MG63 (cell line): Measurements from ENCODE around the gene CLDN1. TPM values are rescaled to one million over a fixed set of nuclear protein-coding genes. Genes with fewer than 3 reads are reported as not detected.

Experiments used
- DNase-seq: peaks from one replicate; pipeline ENCODE4 v3.0.0-alpha.2; 2020
- H3K27me3 ChIP-seq: fragments of 250-450 bp; sonication (Bioruptor Pico); 2 replicates; pipeline ENCODE4 v1.5.1; 2020; ENCODE audit warnings: mild to moderate bottlenecking, moderate library complexity
- H3K36me3 ChIP-seq: fragments of 250-450 bp; sonication (Bioruptor Pico); 2 replicates; pipeline ENCODE4 v1.5.1; 2020; ENCODE audit warnings: mild to moderate bottlenecking, moderate library complexity
- H3K4me3 ChIP-seq: fragments of 250-450 bp; sonication (Bioruptor Pico); 2 replicates; pipeline ENCODE4 v1.5.1; 2020; ENCODE audit warnings: mild to moderate bottlenecking, moderate library complexity
- H3K9me3 ChIP-seq: fragments of 250-450 bp; sonication (Bioruptor Pico); 2 replicates; pipeline ENCODE4 v1.5.1; 2020; ENCODE audit warnings: mild to moderate bottlenecking, moderate library complexity
- total RNA-seq: library from RNA; depleted of rRNA; stranded (reverse); fragments of >200 nt; shearing (Covaris generic); gene quantifications from 2 replicates; pipeline ENCODE4 v1.2.3, GENCODE V29; 2014; ENCODE audit warnings: low replicate concordance

CLDN1 gene
- total RNA-seq, 1 experiment from 2014 or later = 4.0 TPM

DNA sequence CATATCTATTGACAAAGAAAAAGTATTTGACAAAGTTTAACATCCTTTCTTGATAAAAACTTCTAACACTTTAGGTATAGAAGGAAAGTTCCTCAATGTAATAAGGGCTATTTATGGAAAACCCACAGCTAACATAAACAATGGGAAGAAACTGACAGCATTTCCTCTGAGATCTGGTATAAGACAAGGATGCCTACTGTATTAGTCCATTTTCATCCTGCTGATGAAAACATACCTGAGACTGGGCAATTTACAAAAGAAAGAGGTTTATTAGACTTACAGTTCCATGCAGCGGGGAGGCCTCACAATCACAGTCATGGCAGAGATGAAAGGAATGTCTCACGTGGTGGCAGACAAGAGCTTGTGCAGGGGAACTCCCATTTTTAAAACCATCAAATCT, 17.8 kb upstream of the CLDN1 start:
- Histone ChIP-seq H3K27me3 (no peaks in the 10 kb centered on the region), H3K36me3 (no peaks in the 10 kb centered on the region), H3K4me3 (no peak overlapping the region), H3K9me3 (peaks cover 5% of the 10 kb centered on the region; the same call in 1 of the 2 replicates)
- no peak for DNase-seq

DNA sequence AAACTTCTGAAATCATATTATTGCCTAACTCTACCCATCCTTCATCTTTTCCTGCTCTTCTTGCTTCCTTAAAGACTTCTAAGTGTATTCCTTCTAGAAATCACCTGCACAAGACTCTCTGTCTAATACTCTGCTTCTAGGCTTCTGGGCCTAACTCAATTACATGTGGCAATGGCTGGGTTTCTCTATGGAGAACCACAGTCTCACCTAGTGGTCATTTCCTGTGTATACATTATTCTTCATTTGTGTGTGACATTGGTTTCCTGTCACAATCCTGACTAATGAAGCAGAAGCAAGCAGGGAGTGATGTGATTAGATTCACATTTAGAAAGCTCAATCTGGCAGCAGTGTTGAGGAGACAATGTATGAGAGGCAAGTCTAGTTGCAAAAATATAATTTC, 16.9 kb upstream of the CLDN1 start:
- H3K36me3 ChIP-seq = no peaks in the 10 kb centered on the region
- no peak for DNase-seq
- no peaks in the 10 kb centered on the region for H3K27me3 ChIP-seq
- H3K4me3 ChIP-seq = no peak overlapping the region
- H3K9me3 ChIP-seq = peaks cover 5% of the 10 kb centered on the region; the same call in 1 of the 2 replicates

DNA sequence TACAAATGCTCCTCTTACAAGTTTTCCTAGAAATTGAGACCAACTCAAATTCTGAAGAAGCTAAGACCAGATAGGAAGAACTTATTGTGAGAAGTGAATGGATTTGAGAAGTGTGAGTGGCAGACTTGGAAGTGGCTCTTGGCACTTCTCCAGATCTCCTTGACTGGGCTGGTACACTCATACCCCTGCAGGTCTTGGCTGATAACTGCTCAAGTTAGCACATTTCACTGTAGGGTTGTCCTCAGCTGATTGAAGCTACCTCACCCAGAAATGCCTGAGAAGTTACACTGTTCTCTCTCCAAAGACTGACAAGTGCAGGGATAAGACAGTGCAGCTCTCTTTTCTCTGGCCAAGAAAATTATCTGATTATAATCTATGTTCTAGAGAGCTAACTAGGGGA, 16.5 kb upstream of the CLDN1 start:
- DNase-seq = peak; percentile 61
- no peaks in the 10 kb centered on the region for H3K36me3 ChIP-seq
- no peaks in the 10 kb centered on the region for H3K27me3 ChIP-seq

DNA sequence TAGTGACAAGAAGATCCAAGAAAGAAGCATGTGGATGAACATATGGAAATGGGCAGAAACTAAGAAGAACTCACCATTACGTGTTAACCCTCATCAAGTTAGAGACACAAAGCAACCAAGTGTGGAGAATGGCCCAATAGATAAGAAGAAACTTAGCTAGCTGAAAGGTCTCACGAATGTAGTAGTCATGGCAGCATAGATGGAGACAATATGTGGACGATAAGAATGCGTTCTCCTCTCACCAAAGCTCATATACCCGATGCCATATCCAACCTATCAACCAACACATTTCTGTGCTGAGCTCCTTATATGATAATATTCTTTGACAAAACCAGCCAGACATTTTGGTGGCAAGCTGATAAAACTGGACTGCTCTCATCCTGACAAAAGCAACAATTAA, 15.1 kb upstream of the CLDN1 start:
- Histone ChIP-seq H3K36me3 (no peaks in the 10 kb centered on the region), H3K9me3 (peaks cover 3% of the 10 kb centered on the region; the same call in 1 of the 2 replicates), H3K4me3 (no peak overlapping the region), H3K27me3 (no peaks in the 10 kb centered on the region)
- no peak for DNase-seq

More for the DNA sequence above, 16.5 kb upstream of the CLDN1 start:
- Histone ChIP-seq H3K4me3 (no peak overlapping the region), H3K9me3 (peaks cover 5% of the 10 kb centered on the region; the same call in 1 of the 2 replicates)

DNA sequence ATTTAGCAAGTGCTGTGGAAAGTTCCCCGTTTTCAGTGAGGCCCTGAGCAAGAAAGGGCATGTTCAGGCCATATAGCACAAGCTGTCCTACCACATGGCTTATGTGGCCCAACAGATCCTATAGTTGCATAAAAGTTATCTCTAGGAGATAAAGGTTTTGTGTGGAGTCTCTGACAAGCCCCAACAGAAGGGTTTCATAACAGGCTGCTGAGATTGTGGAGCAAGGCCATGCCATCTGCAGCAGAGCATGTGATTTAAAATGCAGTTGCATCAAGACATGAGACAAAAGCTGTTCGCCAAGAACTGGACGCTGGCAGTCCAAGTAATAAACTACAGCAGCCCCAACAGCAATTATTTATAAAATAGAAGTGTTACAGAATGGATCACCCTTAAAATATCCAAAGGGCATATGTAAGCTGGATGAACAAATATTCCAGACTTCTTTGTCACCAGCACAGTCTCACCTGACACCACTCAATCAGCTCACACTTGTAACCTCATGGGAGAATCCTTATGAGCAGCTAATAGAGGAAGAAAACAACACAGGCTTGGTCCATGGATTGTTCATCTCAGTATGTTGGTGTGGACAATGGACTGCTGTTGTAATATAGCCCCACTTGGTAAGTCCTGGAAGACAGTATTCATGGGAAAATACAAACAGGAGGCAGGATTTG, 14.4 kb upstream of the CLDN1 start:
- DNase-seq = no peak
- Histone ChIP-seq H3K27me3 (no peaks in the 10 kb centered on the region), H3K9me3 (no peaks in the 10 kb centered on the region; the same call in 1 of the 2 replicates), H3K36me3 (no peaks in the 10 kb centered on the region), H3K4me3 (no peak overlapping the region)

DNA sequence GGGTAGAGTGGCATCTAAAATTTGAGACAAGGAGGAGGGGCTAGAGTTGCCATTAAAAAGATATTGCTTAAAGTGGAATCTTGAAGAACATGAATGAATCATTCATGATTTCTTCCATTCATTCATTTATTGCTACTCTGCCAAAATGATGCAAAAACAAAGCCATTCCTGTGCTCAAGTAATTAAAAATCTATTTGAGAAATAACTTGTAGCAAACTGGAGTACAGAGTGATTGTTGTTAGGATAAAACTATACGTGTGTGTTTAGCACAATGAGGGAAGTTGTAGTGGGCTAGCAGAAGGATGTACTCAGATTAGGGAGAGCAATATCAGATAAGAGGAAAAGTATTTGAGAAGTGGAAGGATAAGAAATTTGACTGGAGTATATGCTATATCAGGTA, 11.7 kb upstream of the CLDN1 start:
- Histone ChIP-seq H3K27me3 (no peaks in the 10 kb centered on the region), H3K9me3 (no peaks in the 10 kb centered on the region), H3K4me3 (no peak overlapping the region), H3K36me3 (no peaks in the 10 kb centered on the region)
- DNase-seq = no peak

DNA sequence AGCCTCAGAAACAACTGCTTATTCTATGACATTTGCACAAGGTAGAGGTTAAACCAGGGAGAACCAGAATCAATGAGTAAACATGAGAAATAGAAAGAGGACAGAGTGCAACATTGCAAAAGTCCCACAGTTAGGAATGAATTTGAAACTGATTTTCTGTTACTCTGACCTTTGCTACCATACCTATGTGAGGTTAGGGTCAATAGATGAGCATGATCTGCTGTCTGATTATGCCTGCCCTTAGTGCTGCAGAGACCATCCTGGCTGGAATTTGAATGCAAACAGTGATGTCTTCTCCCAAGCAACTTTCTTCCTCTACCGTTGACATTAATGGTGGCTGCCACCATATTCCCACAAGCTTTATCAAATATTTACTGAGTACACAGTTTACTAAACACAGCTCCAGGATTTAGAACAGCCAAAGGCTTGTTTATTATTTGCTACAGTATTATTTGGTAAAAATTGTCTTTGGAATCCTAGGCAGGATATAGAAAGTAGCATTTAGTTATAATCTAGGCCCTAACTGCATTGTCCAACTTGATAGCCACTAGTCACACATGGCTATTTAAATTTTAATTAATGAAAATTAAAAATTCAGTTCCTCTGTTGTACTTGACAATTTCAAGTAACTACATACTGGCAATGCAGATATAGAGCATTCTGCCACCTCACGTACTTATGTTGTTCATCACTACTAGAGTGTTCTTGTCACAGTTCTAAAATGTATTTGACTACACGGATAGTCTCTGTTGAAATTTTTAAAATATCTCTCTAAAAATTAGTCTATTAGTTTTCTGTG, 8.9 kb upstream of the CLDN1 start:
- no peak for DNase-seq
- Histone ChIP-seq H3K27me3 (no peaks in the 10 kb centered on the region), H3K9me3 (no peaks in the 10 kb centered on the region), H3K36me3 (no peaks in the 10 kb centered on the region), H3K4me3 (no peak overlapping the region)

DNA sequence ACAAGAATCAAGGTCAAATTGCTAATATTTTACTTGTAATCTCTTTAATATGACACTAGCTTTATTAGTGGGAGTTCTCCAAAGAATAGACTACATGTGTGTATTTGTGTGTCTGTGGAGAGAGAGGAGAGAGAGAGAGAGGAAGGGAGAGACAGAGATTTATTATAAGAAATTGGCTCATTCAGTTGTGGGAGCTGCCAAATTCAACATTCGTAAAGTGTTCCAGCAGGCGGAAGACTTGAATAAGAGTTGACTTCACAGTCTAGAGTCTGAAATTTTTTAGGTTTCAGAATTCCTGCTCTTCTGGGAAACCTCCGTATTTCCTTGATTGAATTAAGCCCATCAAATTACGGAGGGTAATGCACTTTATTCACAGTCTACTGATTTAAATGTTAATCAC, 4.7 kb upstream of the CLDN1 start:
- Histone ChIP-seq H3K4me3 (no peak overlapping the region), H3K36me3 (no peaks in the 10 kb centered on the region), H3K9me3 (no peaks in the 10 kb centered on the region), H3K27me3 (no peaks in the 10 kb centered on the region)
- peak; percentile 27 for DNase-seq

DNA sequence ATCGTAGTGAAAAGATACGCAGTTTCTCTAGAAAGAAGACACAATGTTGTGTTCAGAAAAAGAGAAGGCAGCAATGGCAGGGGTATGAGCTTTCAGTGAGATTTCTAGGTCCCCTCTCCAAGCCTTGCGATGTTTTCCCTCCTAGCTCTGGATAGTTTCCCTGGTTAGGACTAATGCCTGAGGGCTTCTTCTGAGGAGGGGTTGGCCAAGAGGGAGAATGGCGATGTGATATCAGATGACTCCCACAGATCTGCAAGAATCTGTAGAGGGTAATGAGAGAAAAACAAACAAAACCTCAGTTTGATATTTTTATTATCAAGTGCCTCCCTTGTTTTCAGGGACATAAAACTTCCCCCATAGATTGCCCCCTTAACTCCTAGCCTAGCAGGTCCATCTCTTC, 4.1 kb upstream of the CLDN1 start:
- no peaks in the 10 kb centered on the region for H3K36me3 ChIP-seq
- DNase-seq = no peak
- no peak overlapping the region for H3K4me3 ChIP-seq
- H3K9me3 ChIP-seq = no peaks in the 10 kb centered on the region
- no peaks in the 10 kb centered on the region for H3K27me3 ChIP-seq

DNA sequence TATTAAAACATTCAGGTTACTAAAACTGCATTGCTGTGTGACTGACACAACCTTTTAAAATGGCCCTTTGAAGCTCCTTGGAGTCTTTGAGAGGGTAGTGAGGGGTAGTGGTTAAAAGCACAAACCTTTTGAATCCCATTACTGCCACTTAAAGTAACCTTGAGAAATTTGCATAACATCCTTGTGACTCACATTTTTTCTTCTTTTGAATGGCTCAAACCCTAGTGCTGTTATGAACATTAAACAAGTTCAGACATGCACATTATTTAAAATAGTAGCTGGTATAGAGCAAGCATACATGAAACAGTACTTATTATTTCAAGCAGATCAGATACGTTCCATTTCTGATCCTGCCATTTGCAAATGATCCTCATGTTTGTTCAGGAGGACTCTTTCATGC, 3.7 kb upstream of the CLDN1 start:
- no peaks in the 10 kb centered on the region for H3K27me3 ChIP-seq
- H3K9me3 ChIP-seq = no peaks in the 10 kb centered on the region
- no peak overlapping the region for H3K4me3 ChIP-seq
- no peak for DNase-seq
- no peaks in the 10 kb centered on the region for H3K36me3 ChIP-seq

DNA sequence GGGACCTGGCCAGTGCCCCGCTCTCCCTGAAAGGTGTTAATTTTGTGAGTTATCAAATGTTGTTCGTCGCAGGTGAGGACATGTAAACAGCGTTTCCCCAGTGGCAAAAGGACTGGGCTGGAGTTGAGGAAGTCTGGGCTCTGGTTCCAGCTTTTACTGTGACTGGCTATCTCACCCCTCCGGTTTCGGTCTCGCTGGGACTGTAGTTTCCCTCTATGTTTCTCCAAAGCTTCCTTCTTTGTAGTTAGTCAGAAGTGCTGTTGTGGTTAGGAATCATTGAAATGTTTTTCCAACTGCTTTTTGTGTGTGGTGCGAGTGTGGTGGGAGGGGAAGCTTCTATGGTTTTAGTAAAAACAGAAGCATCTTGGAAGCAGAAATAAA, 990 bp upstream of the CLDN1 start:
- no peak overlapping the region for H3K4me3 ChIP-seq
- no peaks in the 10 kb centered on the region for H3K36me3 ChIP-seq
- no peaks in the 10 kb centered on the region for H3K27me3 ChIP-seq
- DNase-seq = no peak
- no peaks in the 10 kb centered on the region for H3K9me3 ChIP-seq

DNA sequence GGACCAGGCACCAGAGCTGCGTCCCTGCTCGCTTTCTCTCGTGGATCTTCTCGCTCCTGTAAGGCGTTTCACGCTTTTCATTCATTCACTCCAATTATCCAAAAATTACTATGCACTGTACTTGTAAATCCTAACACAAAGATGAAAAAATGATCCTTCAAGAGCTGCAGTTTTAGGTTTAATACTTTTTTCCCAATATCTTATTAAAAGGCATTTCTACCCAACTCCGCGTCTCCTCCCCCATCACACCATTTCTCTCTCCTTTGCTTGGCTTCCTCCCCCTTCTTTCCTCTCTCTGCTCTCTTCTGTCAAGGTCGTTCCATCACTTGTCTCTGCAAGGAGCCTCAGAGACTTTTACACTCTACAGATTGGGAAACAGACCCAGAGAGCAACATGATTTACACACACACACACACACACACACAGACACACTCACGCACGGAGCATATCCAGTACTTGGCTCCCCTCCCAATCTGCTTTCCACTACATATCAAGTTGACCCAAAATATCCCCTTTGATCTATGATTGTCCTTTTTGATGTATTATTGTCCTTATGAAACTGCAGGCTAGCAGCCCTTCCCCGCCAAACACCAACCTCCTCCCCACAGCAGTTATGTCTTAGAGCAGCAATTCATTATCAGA, 479 bp upstream of the CLDN1 start:
- Histone ChIP-seq H3K4me3 (peak overlapping the region; percentile 54), H3K9me3 (no peaks in the 10 kb centered on the region), H3K36me3 (no peaks in the 10 kb centered on the region), H3K27me3 (no peaks in the 10 kb centered on the region)
- DNase-seq = no peak

DNA sequence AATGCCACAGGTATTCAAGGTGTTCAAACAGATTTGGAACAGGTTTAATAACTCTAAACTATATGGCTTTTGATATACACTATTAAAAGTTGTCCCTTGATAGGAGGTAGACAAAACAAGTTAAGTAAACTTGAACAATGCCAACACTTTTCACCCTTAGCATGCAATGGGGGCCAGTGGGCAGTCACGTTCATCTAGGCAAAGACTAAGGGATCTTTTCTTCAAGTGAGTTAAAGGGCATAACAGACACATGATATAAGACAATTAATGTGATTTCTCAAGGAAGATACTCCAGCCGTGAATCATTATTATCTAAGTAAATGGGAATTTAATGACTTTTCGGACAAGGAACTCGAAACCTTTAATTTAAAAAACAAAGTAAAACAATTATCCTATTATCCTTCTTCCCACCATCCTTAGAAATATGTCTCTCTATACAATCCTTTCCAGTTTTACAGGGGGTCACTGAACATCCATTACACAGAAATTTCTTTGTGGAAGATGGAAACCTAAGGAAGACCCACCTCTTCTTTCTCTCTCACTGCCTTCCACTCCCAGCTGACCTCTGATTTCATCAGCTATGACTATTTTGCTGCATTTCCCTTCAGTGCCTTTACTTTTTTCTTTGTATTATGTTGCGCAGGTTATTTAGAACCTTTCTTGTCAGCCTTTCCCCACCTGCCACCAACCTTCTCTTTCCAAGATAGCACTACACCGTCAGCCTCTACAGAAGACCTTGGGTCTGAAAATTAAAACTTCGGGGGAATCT, 1.5 kb downstream of the CLDN1 start:
- Histone ChIP-seq H3K4me3 (no peak overlapping the region), H3K36me3 (no peaks in the 10 kb centered on the region), H3K9me3 (no peaks in the 10 kb centered on the region), H3K27me3 (no peaks in the 10 kb centered on the region)
- DNase-seq = no peak

DNA sequence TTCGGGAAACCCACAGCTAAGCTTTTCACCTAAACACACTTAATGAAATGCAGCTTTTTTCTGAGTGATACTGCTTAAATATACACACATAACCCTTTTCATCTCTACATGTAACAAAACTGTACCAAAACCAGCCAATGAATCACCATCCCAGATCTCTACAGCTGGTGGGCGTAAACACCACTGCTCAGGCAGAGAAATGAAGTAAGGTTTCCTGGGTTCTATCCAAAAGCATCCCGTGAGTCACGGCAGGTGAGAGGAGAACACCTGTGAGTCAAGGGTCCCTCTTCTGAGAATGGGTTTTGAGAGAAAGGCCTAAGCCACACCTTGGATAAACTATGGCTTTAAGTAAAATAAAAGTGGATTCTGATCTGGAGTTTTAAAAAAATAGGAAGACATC, 2.6 kb downstream of the CLDN1 start:
- DNase-seq = no peak
- no peaks in the 10 kb centered on the region for H3K27me3 ChIP-seq
- no peaks in the 10 kb centered on the region for H3K36me3 ChIP-seq
- H3K9me3 ChIP-seq = no peaks in the 10 kb centered on the region
- H3K4me3 ChIP-seq = no peak overlapping the region

DNA sequence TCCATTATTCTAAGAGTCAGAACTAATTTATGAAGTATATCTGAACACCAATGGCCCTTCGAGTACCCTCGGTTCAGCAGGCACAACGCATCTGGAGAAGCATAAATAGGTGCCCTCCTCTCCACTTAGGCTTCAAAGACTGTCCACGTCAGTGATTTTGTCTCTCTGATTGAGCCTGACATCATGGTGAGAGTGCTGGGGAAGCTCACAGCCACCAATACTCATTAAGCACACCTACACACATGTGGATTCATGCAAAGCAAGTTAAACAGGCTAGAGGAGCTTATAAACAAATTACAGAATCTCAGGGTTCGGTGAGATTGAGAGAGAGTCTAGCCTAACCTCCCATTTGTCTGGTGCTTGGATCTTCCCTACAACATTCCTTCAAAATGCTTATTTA, 3.6 kb downstream of the CLDN1 start:
- Histone ChIP-seq H3K36me3 (no peaks in the 10 kb centered on the region), H3K27me3 (no peaks in the 10 kb centered on the region), H3K9me3 (no peaks in the 10 kb centered on the region), H3K4me3 (no peak overlapping the region)
- DNase-seq = no peak

DNA sequence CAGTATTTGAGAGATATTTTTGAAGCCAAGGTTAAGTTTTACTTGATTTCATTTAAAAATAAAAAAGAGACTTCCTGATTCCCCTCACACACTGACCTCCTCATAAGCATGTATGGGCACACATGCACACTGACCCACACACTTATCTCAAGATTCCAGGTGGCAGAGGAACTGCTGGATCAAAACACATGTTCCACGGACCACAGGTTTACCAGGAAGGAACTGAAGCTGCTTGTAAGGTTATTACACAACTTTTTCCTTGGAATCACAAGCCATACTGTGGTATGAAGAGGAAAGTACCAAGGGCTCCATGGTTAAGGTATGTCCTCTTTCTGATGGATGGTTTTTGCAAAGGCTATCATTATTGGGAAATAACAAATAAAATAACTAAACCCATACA, 7.5 kb downstream of the CLDN1 start:
- DNase-seq = no peak
- Histone ChIP-seq H3K4me3 (no peak overlapping the region), H3K9me3 (no peaks in the 10 kb centered on the region), H3K36me3 (no peaks in the 10 kb centered on the region), H3K27me3 (no peaks in the 10 kb centered on the region)

DNA sequence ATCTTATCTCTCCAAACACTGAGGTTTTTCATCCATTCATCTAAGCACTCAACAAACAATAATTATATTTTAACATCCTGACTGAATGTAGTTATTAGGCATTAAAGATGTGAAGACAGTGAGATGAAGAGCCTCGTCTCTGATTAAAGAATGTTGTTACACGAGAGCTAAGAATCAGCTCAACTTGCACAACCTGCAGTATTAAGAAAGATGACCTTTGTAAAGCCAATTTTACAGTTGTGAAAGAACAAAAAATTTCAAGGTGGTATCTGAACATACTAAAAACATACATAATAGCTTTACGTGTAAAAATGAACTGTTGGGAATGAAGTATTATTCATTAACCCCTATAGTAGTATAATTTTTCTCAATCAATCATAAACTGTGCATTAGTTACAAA, 12.8 kb downstream of the CLDN1 start:
- no peak overlapping the region for H3K4me3 ChIP-seq
- no peak for DNase-seq
- no peaks in the 10 kb centered on the region for H3K9me3 ChIP-seq
- no peaks in the 10 kb centered on the region for H3K36me3 ChIP-seq
- H3K27me3 ChIP-seq = no peaks in the 10 kb centered on the region
